ENCODE data around the gene MID1.

- TF ChIP-seq EGR1 (conservative IDR thresholded peaks at IDR 0.05) = no peak
- TF ChIP-seq, protein P1, sequence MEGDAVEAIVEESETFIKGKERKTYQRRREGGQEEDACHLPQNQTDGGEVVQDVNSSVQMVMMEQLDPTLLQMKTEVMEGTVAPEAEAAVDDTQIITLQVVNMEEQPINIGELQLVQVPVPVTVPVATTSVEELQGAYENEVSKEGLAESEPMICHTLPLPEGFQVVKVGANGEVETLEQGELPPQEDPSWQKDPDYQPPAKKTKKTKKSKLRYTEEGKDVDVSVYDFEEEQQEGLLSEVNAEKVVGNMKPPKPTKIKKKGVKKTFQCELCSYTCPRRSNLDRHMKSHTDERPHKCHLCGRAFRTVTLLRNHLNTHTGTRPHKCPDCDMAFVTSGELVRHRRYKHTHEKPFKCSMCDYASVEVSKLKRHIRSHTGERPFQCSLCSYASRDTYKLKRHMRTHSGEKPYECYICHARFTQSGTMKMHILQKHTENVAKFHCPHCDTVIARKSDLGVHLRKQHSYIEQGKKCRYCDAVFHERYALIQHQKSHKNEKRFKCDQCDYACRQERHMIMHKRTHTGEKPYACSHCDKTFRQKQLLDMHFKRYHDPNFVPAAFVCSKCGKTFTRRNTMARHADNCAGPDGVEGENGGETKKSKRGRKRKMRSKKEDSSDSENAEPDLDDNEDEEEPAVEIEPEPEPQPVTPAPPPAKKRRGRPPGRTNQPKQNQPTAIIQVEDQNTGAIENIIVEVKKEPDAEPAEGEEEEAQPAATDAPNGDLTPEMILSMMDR (IDR thresholded peaks at IDR 0.05 in 2 of 3, conservative IDR thresholded peaks at IDR 0.05 in 1 of 3; ENCODE audit: insufficient read depth in 2 of 3, low read depth in 1 of 3, low read length in 3 of 3) = no peak
- no peak for TF ChIP-seq CREM (IDR thresholded peaks at IDR 0.05; ENCODE audit: low read depth)
- no peak for TF ChIP-seq ZNF253 (CRISPR knock-in tag; conservative IDR thresholded peaks at IDR 0.05)
- no peak for TF ChIP-seq ZNF124 (CRISPR knock-in tag; IDR thresholded peaks at IDR 0.05)
- no peak for TF ChIP-seq USF2 (CRISPR knock-in tag; IDR thresholded peaks at IDR 0.05)
- no peak for TF ChIP-seq CBX2 (IDR thresholded peaks at IDR 0.05; ENCODE audit: insufficient read depth, low read length, poor library complexity, severe bottlenecking)
- TF ChIP-seq HDAC1 (IDR thresholded peaks at IDR 0.05) = no peak
- TF ChIP-seq, protein P2, sequence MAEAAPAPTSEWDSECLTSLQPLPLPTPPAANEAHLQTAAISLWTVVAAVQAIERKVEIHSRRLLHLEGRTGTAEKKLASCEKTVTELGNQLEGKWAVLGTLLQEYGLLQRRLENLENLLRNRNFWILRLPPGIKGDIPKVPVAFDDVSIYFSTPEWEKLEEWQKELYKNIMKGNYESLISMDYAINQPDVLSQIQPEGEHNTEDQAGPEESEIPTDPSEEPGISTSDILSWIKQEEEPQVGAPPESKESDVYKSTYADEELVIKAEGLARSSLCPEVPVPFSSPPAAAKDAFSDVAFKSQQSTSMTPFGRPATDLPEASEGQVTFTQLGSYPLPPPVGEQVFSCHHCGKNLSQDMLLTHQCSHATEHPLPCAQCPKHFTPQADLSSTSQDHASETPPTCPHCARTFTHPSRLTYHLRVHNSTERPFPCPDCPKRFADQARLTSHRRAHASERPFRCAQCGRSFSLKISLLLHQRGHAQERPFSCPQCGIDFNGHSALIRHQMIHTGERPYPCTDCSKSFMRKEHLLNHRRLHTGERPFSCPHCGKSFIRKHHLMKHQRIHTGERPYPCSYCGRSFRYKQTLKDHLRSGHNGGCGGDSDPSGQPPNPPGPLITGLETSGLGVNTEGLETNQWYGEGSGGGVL (CRISPR knock-in tag; IDR thresholded peaks at IDR 0.05) = no peak
- TF ChIP-seq POLR2A (conservative IDR thresholded peaks at IDR 0.05) = no peak
- no peak for TF ChIP-seq MIER1 (IDR thresholded peaks at IDR 0.05; ENCODE audit: low read depth)
- no peak for TF ChIP-seq CREB1 (IDR thresholded peaks at IDR 0.05)
- TF ChIP-seq CREB1 (CRISPR knock-in tag; IDR thresholded peaks at IDR 0.05) = no peak
- no peak for TF ChIP-seq RBM15 (IDR thresholded peaks at IDR 0.05; ENCODE audit: insufficient read depth, low read length)
- no peak for TF ChIP-seq ZNF121 (CRISPR knock-in tag; conservative IDR thresholded peaks at IDR 0.05)
These were observed 45.7 kb downstream of the MID1 start for GRCh38 chrX:10574663-10575062.
